SJSA1 (cell line): Measurements from ENCODE around the gene SMARCD1. TPM values are rescaled to one million over a fixed set of nuclear protein-coding genes. Genes with fewer than 3 reads are reported as not detected.

ENCODE experiments used
- DNase-seq, 2 experiments: peaks; one replicate each; pipeline ENCODE4 v3.0.0-alpha.2; 2015 to 2020; ENCODE audit warnings: low spot score in 2 of 2, low read depth in 1 of 2
- H3K27ac ChIP-seq: fragments of 250-450 bp; sonication (Bioruptor Pico); 2 replicates; pipeline ENCODE4 v1.5.1; 2020; ENCODE audit warnings: mild to moderate bottlenecking, moderate library complexity
- H3K27me3 ChIP-seq: fragments of 250-450 bp; sonication (Bioruptor Pico); replicated peaks from 2 replicates; pipeline ENCODE4 v1.5.1; 2020; ENCODE audit warnings: mild to moderate bottlenecking, moderate library complexity
- H3K36me3 ChIP-seq: fragments of 250-450 bp; sonication (Bioruptor Pico); 2 replicates; pipeline ENCODE4 v1.5.1; 2020; ENCODE audit warnings: mild to moderate bottlenecking
- H3K4me1 ChIP-seq: fragments of 250-450 bp; sonication (Bioruptor Pico); replicated peaks from 2 replicates; pipeline ENCODE4 v1.6.1; 2021; ENCODE audit warnings: mild to moderate bottlenecking
- H3K4me3 ChIP-seq: fragments of 250-450 bp; sonication (Bioruptor Pico); 2 replicates; pipeline ENCODE4 v1.5.1; 2020; ENCODE audit warnings: mild to moderate bottlenecking
- H3K9me3 ChIP-seq: fragments of 250-450 bp; sonication (Bioruptor Pico); replicated peaks from 2 replicates; pipeline ENCODE4 v1.5.1; 2020; ENCODE audit warnings: mild to moderate bottlenecking
- total RNA-seq: library from RNA; depleted of rRNA; stranded (reverse); fragments of >200 nt; shearing (Covaris generic); gene quantifications from 2 replicates; pipeline ENCODE4 v1.2.3, GENCODE V29; 2014

Gene SMARCD1
- total RNA-seq, 1 experiment from 2014 or later: 55.7 TPM

DNA sequence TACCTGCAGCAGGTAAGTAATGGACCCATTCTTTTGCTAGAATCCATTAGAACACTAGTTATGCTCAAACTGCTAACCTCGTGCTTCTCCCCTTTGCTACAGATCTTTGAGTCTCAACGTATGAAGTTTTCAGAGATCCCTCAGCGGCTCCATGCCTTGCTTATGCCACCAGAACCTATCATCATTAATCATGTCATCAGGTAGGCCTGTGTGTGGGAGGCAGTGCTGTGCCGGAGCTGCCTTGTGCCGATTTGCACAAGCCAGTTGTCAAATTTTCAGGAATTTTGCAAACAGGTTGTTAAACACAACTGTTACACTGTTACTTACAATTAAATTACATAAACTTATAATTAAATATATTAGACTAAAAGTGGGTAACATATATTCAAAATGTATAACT, 5.2 kb downstream of the SMARCD1 start:
- no peaks in the 10 kb centered on the region for H3K27me3 ChIP-seq
- H3K9me3 ChIP-seq: no peaks in the 10 kb centered on the region
- H3K4me3 ChIP-seq: no peak overlapping the region
- no peak overlapping the region for H3K27ac ChIP-seq
- peaks cover 85% of the 10 kb centered on the region for H3K36me3 ChIP-seq
- peaks cover 4% of the 10 kb centered on the region; the same call in 1 of the 2 replicates for H3K4me1 ChIP-seq
- DNase-seq: no peak

DNA sequence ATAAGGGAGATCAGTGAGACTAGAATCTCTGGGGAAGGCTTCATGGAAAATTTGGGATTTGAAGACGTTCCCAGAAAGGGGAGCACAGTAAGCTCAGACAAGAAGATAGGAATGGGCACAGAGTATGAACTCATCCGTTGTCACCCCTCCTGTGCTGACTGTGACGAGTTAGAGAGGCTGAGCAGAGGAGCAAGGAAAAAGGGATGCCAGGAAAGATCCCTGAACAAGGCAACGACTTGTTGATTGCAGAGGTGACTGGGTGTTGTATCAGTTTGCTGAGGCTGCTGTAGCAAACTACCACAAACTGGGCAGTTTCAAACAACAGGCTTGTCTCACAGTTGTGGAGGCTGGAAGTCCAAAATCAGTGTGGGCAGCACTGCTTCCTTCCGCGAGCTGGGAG, 12.8 kb downstream of the SMARCD1 start:
- H3K27me3 ChIP-seq: no peaks in the 10 kb centered on the region
- H3K4me1 ChIP-seq: no peaks in the 10 kb centered on the region
- peaks cover 78% of the 10 kb centered on the region for H3K36me3 ChIP-seq
- H3K27ac ChIP-seq: no peak overlapping the region
- DNase-seq: no peak
- H3K4me3 ChIP-seq: no peak overlapping the region
- no peaks in the 10 kb centered on the region for H3K9me3 ChIP-seq

DNA sequence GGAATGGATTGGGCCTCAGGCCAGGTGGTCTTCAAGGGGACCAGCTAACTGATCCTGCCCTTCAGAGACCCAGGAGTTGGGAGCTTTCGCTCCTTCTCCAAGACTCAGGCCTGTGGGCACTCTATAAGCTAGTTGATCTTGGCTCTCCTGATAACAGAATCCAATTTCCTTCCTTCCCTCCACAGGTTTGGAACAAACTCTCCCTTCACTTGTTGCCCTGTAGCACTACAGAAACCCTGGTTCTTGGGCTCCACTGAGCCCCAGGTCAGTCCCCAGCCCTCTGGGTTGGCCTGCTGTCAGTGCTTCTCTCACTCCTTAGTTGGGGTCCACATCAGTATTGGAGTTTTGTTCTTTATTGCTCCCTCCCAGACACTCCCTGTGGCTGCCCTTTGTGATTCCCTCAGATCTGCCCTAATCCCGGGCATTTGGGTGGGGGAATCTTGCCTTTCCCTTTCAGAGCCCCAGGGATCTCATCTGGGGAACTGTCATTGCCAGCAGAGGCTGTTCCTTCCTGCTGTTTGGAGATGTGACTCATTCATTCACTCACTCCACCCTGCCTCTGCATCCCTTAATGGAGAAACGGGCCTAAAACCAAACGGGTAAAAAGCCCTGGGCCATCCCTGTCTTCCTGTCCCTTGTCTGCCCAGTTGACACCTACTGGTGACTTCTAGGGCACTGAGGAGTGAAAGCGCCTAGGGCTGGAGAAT, 14.3 kb downstream of the SMARCD1 start:
- Histone ChIP-seq H3K4me3 (no peak overlapping the region), H3K27ac (no peak overlapping the region)
- DNase-seq: no peak

DNA sequence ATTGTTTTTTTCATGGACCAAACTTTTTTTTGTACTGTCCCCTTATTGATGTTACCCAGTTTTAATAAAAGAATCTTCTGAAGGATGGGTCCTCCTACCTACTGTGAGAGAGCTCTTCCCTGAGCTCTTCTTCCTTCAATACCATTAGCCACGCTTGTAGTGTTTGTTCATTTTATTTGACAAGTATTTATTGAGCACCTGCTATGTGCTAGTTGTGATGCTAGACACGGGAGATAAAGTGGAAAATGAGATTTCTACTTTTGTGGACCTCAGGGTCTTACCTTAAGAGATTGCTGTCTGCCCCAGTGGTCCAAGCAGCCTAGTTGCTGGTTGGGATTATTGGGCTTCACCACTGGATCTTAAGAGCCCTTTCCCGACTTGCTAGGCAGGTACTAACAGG, 15.4 kb downstream of the SMARCD1 start:
- H3K4me3 ChIP-seq: no peak overlapping the region
- no peak overlapping the region for H3K27ac ChIP-seq
- H3K9me3 ChIP-seq: no peaks in the 10 kb centered on the region
- DNase-seq: no peak
- H3K27me3 ChIP-seq: no peaks in the 10 kb centered on the region
- no peaks in the 10 kb centered on the region for H3K4me1 ChIP-seq
- H3K36me3 ChIP-seq: peaks cover 54% of the 10 kb centered on the region

More for the DNA sequence above, 14.3 kb downstream of the SMARCD1 start:
- H3K36me3 ChIP-seq: peaks cover 65% of the 10 kb centered on the region
- H3K27me3 ChIP-seq: no peaks in the 10 kb centered on the region
- H3K9me3 ChIP-seq: no peaks in the 10 kb centered on the region
- no peaks in the 10 kb centered on the region for H3K4me1 ChIP-seq

DNA sequence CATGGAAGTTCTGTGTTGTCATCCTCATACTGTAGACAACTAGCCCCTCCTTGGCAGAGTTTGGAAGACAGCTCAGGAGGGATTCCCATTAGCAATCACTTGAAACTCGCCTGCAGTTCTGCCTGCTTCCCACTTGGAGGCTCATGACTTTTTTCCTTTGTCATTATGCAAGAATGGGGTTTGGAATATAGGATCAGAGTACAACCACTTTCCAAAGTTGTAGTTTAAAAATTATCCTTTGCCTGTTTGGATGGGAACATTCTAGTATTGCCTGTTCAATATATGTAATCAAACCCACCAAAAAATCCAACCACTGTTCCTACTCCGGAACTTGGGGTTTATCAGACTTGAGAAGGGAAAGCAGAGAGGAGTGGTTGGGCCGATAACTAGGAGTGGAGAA, 16.5 kb downstream of the SMARCD1 start:
- Histone ChIP-seq H3K27me3 (no peaks in the 10 kb centered on the region), H3K4me3 (no peak overlapping the region), H3K9me3 (no peaks in the 10 kb centered on the region), H3K4me1 (no peaks in the 10 kb centered on the region), H3K27ac (no peak overlapping the region), H3K36me3 (peaks cover 43% of the 10 kb centered on the region)
- DNase-seq: no peak

DNA sequence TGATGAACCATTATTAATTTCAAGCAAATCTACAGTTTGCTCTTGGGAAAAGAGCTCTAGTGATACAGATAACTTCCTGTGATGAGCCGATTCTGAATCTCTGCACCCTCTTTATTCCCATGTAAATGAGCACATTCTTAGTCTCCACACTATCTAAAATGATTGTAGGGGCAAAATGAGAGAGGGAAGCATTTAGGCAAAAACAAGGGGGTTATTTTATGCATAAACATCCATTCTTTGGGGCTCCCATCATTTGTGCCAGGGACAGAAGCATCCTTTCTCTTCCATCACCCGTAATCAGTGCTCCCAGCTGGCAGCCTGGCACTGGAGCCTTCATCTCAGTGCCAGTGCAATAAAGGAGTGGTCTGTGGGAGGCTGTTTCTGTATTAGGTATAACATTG, 17.0 kb downstream of the SMARCD1 start:
- no peak overlapping the region for H3K27ac ChIP-seq
- no peak for DNase-seq
- H3K4me3 ChIP-seq: no peak overlapping the region

DNA sequence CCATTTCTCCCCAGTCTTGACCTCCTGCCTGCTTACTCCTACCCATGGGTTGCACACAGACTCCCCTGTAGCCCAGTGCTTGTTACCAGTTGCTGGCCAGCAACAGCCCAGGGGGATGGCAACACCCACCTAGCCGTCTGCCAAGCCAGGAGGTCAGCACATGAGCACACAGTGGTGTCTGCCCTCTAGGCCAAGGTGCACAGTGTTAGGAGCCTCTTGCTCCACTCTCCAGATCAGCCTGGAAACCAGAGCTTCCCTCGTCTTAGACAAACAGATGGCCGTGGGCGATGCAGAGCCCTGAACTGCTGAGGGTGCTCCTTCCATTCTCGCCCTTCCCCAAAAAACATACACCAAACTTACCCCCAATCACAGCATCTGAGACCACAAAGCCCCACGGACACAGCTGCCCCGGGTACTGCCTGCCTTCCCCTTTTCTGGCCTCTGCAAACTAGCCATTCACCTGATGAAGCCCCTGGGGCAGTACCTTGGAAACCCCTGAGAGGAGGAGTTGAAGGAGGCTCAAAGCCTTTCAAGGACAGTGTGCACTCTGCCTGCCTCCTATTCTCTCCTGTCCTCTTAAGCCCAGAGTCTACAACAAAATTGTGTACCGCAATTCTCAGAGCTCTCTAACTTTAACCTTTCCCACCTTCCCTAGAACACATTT, 17.6 kb downstream of the SMARCD1 start:
- no peaks in the 10 kb centered on the region for H3K27me3 ChIP-seq

More for the DNA sequence above, 17.0 kb downstream of the SMARCD1 start:
- H3K9me3 ChIP-seq: no peaks in the 10 kb centered on the region
- H3K36me3 ChIP-seq: peaks cover 38% of the 10 kb centered on the region
- H3K27me3 ChIP-seq: no peaks in the 10 kb centered on the region
- no peaks in the 10 kb centered on the region for H3K4me1 ChIP-seq

DNA sequence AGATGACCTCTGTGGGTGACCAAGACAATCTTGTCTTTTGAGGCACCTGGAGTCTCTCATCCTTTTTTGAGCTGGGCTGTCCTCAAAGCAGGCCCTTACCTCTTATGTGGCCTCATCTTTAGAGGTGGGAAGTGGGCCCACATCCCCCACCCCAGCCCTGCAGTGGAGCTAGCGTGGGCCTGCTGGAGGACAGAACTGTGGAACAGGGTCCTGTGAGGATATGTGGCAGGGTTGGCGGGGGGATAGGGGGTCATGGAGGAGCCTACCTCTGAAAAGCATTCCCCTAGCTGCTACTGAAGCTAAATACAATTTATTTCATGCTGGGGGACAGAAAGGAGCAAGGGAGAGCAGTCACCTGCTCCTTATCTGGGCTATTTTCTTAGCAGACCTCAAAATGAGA, 18.2 kb downstream of the SMARCD1 start:
- Histone ChIP-seq H3K4me1 (no peaks in the 10 kb centered on the region), H3K27me3 (no peaks in the 10 kb centered on the region), H3K4me3 (no peak overlapping the region), H3K36me3 (peaks cover 27% of the 10 kb centered on the region), H3K9me3 (no peaks in the 10 kb centered on the region), H3K27ac (no peak overlapping the region)
- no peak for DNase-seq

More for the DNA sequence above, 17.6 kb downstream of the SMARCD1 start:
- no peaks in the 10 kb centered on the region for H3K9me3 ChIP-seq
- DNase-seq: no peak
- H3K27ac ChIP-seq: no peak overlapping the region
- H3K36me3 ChIP-seq: peaks cover 33% of the 10 kb centered on the region
- H3K4me1 ChIP-seq: no peaks in the 10 kb centered on the region
- no peak overlapping the region for H3K4me3 ChIP-seq

DNA sequence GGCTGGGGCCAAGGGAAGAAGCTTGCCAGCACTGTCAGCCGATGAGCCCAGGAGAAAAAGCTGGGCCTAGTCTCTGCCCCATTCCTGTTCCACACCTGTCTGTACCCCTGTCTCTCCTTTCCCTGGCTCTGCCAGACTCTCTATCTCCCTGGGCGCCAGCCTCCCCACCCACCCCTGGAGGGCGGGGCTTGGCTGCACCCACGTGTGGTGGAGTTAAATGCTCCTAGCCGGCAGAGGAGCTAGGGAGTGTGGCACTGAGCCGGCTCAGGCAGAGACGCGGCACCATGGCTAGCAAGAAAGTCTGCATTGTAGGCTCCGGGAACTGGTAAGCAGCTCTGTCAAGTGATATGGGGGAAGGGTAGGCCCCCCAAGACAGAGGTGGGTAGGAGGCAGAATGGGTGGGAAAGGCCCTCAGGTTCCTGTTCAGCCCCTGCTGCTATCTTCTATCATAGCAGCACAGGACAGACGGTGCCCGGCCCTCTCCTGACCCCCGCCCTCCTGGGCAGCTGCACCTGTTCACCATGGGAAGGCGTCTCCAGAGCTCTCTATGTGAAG, 18.7 kb downstream of the SMARCD1 start, which contains the start of gene GPD1:
Gene GPD1, plus strand, starts transcription at position 242 of the 555 bp plus-strand sequence. Its CDS starts 43 bp downstream, at position 285.
- Histone ChIP-seq H3K36me3 (peaks cover 22% of the 10 kb centered on the region), H3K27ac (no peak within 1 kb of the TSS), H3K4me3 (no peak within 1 kb of the TSS), H3K9me3 (no peaks in the 10 kb centered on the region), H3K27me3 (no peaks in the 10 kb centered on the region), H3K4me1 (no peaks in the 10 kb centered on the region)
- DNase-seq: no peak

DNA sequence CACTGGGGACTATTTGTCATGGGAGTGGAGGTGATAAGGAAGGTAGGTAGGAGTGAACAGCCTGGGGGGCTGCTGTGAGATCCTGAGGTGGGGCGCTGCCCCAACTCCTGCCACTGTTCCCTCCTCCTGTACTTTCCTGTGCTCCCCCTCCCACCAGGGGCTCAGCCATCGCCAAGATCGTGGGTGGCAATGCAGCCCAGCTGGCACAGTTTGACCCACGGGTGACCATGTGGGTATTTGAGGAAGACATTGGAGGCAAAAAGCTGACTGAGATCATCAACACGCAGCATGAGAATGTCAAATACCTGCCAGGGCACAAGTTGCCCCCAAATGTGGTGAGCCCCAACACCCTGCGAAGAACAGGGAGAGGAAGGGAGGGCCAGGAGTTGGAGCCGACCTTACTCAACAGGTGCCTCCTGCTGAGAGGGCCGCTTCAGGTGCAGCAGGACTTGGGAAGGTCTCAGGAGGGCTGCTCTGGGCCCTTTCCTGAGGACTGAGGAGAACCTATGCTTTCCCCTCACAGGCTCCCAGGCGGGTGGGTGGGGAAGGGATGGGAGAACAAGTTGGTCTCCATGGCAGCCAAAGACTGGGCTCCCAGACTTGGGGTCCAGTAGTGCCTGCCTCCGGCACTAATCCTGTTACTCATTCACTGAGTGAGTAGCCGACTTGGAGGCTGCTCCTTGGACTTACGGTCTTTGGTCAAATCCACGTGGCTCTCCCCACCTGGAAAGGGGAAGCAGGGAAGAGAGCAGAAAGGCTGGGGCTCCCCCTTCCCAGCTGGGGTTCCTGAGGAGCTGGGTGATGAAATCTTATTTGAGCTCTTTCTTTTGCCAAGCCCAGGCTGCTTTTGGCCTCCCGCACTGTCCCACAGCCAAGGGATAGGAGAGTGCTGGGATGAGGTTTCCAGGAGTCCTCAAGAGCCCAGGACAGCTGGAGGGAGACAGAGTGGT, 19.6 kb downstream of the SMARCD1 start:
- H3K36me3 ChIP-seq: peaks cover 14% of the 10 kb centered on the region
- H3K27ac ChIP-seq: no peak overlapping the region
- no peak for DNase-seq

DNA sequence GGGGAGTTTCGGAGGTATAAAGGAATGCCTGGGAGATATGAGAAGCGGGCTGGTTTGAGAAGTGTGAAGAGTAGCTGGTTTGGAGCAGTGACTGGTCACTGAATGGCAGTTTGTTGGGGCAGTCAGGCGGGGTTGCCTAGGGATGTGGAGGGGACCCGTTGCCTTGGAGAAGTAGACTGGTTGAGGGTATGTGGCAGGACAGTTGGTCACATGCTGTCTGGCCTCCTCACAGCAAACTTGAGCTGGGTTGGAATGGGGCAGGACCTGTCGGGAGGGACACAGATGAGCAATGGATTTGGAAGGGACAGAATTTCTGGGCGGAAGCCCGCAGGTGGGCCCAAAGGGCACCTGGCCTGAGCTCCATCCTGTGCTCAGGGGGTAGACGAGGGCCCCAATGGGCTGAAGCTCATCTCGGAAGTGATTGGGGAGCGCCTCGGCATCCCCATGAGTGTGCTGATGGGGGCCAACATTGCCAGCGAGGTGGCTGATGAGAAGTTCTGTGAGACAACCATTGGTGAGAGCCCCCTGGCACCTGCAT, 20.8 kb downstream of the SMARCD1 start:
- peaks cover 4% of the 10 kb centered on the region for H3K4me1 ChIP-seq
- H3K27ac ChIP-seq: no peak overlapping the region
- H3K4me3 ChIP-seq: no peak overlapping the region
- H3K27me3 ChIP-seq: no peaks in the 10 kb centered on the region
- peaks cover 11% of the 10 kb centered on the region for H3K36me3 ChIP-seq
- no peaks in the 10 kb centered on the region for H3K9me3 ChIP-seq
- DNase-seq: no peak

More for the DNA sequence above, 19.6 kb downstream of the SMARCD1 start:
- Histone ChIP-seq H3K9me3 (no peaks in the 10 kb centered on the region), H3K4me1 (no peaks in the 10 kb centered on the region), H3K4me3 (no peak overlapping the region), H3K27me3 (no peaks in the 10 kb centered on the region)

DNA sequence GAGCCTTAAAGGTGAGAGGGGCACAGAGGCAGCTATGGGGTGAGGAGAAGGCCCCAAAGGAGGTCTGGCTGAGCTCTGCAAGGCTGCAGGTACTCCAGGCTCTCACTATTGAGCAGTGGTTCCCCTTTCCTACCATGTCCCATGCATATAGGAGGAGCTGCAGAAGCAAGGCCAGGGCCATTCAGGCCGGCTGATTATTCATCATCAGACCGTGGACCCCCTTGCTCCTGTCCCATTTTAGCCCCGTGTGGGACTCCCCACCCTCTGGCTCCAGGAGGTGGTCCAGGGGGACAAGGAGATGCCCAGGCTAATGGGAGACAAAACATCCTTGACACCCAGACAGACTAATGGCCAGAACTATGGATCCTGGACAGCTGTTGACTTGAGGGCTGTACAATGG, 21.8 kb downstream of the SMARCD1 start:
- Histone ChIP-seq H3K27me3 (no peaks in the 10 kb centered on the region), H3K36me3 (peaks cover 3% of the 10 kb centered on the region), H3K4me1 (peaks cover 6% of the 10 kb centered on the region), H3K9me3 (no peaks in the 10 kb centered on the region), H3K4me3 (no peak overlapping the region), H3K27ac (no peak overlapping the region)
- DNase-seq: no peak
